Renal cortex interstitium (tissue), 3 donors: ENCODE results near the gene SPAG8. TPM values are rescaled to one million over a fixed set of nuclear protein-coding genes. Genes with fewer than 3 reads are reported as not detected.

Source experiments
- polyA plus RNA-seq, 3 donors: library from polyadenylated mRNA; unstranded; fragments of 120-200 nt; gene quantifications; one replicate each; pipeline ENCODE4 v1.2.1, GENCODE V29; 2013; ENCODE audit not compliant: insufficient read length in 3 of 3

SPAG8 gene
- polyA plus RNA-seq, 3 donors: 4.8 to 8.6 (median 6.5) TPM

Other genes starting within 250 kb of the SPAG8 start
- 10 to 100 TPM; 36.0 to 42.5 (median 38.5) TPM for gene TESK1, start 207.0 kb downstream of the SPAG8 start, polyA plus RNA-seq
- gene CD72, start 193.8 kb downstream of the SPAG8 start, polyA plus RNA-seq: 1 to 10 TPM; 2.4 to 3.9 (median 2.7) TPM
- under 1 TPM; 0.27 to 0.48 (median 0.28) TPM for gene SIT1, start 161.3 kb downstream of the SPAG8 start, polyA plus RNA-seq
- 1 to 10 TPM in 1 of 3 donors, not detected in 2; 1.9 TPM for gene RMRP, start 154.2 kb downstream of the SPAG8 start, polyA plus RNA-seq
- gene CCDC107, start 154.0 kb downstream of the SPAG8 start, polyA plus RNA-seq: 10 to 100 TPM; 14.2 to 22.3 (median 18.6) TPM
- gene ARHGEF39, start 147.1 kb downstream of the SPAG8 start, polyA plus RNA-seq: 10 to 100 TPM in 1 of 3 donors, 1 to 10 TPM in 2; 9.3 to 11.5 (median 10.0) TPM
- 1 to 10 TPM in 1 of 3 donors, under 1 TPM in 2; 0.85 to 1.1 (median 0.93) TPM for gene CA9, start 138.3 kb downstream of the SPAG8 start, polyA plus RNA-seq
- 100 to 1,000 TPM; 149 to 194 (median 156) TPM for gene TPM2, start 122.3 kb downstream of the SPAG8 start, polyA plus RNA-seq
- gene TLN1, start 80.1 kb downstream of the SPAG8 start, polyA plus RNA-seq: 100 to 1,000 TPM; 150 to 192 (median 174) TPM
- 10 to 100 TPM; 37.4 to 40.2 (median 39.3) TPM for gene CREB3, start 79.6 kb downstream of the SPAG8 start, polyA plus RNA-seq
- 100 to 1,000 TPM in 2 of 3 donors, 10 to 100 TPM in 1; 96.9 to 126 (median 107) TPM for gene GBA2, start 63.0 kb downstream of the SPAG8 start, polyA plus RNA-seq
- gene RGP1, start 63.0 kb downstream of the SPAG8 start, polyA plus RNA-seq: 10 to 100 TPM; 28.8 to 30.3 (median 29.0) TPM
- gene MSMP, start 58.0 kb downstream of the SPAG8 start, polyA plus RNA-seq: 1 to 10 TPM in 1 of 3 donors, not detected in 2; 1.1 TPM
- 10 to 100 TPM; 32.0 to 38.0 (median 33.7) TPM for gene NPR2, start 20.7 kb downstream of the SPAG8 start, polyA plus RNA-seq
- 10 to 100 TPM; 50.5 to 60.3 (median 58.2) TPM for gene HINT2, start 2.8 kb upstream of the SPAG8 start, polyA plus RNA-seq
- gene FAM221B, start 16.5 kb upstream of the SPAG8 start, polyA plus RNA-seq: under 1 TPM in 2 of 3 donors, not detected in 1; 0.10 to 0.26 TPM
- gene TMEM8B, start 17.0 kb upstream of the SPAG8 start, polyA plus RNA-seq: 10 to 100 TPM; 24.4 to 36.4 (median 28.9) TPM
- under 1 TPM in 1 of 3 donors, not detected in 2; 0.11 TPM for gene OR13J1, start 58.1 kb upstream of the SPAG8 start, polyA plus RNA-seq
- gene HRCT1, start 93.9 kb upstream of the SPAG8 start, polyA plus RNA-seq: under 1 TPM in 2 of 3 donors, not detected in 1; 0.47 to 0.60 TPM
- 1 to 10 TPM; 1.3 to 1.5 (median 1.3) TPM for gene SPAAR, start 97.2 kb upstream of the SPAG8 start, polyA plus RNA-seq
- not detected for gene OR2S2, start 145.9 kb upstream of the SPAG8 start, polyA plus RNA-seq
- 10 to 100 TPM; 26.5 to 32.5 (median 29.3) TPM for gene RECK, start 224.7 kb upstream of the SPAG8 start, polyA plus RNA-seq